ENCODE data around the gene LRRC57. TPM values are rescaled to one million over a fixed set of nuclear protein-coding genes. Genes with fewer than 3 reads are reported as not detected.

The LRRC57 gene
- total RNA-seq, 1 donor from 2014 or later: 25.3 TPM

DNA sequence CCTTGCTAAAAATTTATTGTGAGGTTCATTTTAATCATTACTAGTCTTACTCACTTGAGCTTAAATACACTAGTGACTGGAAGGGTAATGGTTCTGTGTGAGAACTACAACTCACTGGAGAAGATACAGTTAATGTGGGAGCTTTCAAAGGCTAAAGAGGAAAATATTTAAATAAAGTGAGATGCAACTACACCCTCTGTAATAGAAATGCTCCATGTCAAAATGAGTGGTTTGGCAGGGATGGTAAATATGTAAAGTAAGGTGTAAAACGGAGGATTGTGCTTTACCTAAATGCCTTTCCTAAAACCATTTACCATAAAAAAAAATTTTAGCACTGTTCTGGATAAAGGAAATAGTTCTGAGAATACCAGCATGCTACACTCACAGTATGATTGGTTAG lies 15.3 kb downstream of the LRRC57 start:
- intact Hi-C loops (cut with DNase I): no loop called here
- Histone ChIP-seq H3K4me3 (no peak overlapping the region), H3K27me3 (no peaks in the 10 kb centered on the region), H3K36me3 (peaks cover 0 to 38% of the 10 kb centered on the region in 2 donors), H3K27ac (no peak overlapping the region), H3K4me1 (no peaks in the 10 kb centered on the region), H3K9me3 (no peaks in the 10 kb centered on the region)
- no peak for DNase-seq (ENCODE audit: extremely low spot score in 2 of 2)
- TF ChIP-seq POLR2AphosphoS5 (IDR thresholded peaks at IDR 0.05; ENCODE audit: insufficient read depth in 1 of 2, low read depth in 1 of 2): no peak
- TF ChIP-seq POLR2A (IDR thresholded peaks at IDR 0.05): no peak
- TF ChIP-seq, protein P1, sequence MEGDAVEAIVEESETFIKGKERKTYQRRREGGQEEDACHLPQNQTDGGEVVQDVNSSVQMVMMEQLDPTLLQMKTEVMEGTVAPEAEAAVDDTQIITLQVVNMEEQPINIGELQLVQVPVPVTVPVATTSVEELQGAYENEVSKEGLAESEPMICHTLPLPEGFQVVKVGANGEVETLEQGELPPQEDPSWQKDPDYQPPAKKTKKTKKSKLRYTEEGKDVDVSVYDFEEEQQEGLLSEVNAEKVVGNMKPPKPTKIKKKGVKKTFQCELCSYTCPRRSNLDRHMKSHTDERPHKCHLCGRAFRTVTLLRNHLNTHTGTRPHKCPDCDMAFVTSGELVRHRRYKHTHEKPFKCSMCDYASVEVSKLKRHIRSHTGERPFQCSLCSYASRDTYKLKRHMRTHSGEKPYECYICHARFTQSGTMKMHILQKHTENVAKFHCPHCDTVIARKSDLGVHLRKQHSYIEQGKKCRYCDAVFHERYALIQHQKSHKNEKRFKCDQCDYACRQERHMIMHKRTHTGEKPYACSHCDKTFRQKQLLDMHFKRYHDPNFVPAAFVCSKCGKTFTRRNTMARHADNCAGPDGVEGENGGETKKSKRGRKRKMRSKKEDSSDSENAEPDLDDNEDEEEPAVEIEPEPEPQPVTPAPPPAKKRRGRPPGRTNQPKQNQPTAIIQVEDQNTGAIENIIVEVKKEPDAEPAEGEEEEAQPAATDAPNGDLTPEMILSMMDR (IDR thresholded peaks at IDR 0.05): no peak

GRCh38 chr15:42528970-42529369 lies 19.6 kb downstream of the LRRC57 start:
- Histone ChIP-seq H3K36me3 (peaks cover 0 to 50% of the 10 kb centered on the region in 2 donors), H3K9me3 (no peaks in the 10 kb centered on the region), H3K27me3 (no peaks in the 10 kb centered on the region), H3K4me3 (no peak overlapping the region), H3K4me1 (no peaks in the 10 kb centered on the region), H3K27ac (no peak overlapping the region)
- intact Hi-C loops (cut with DNase I): no loop called here
- TF ChIP-seq POLR2AphosphoS5 (IDR thresholded peaks at IDR 0.05; ENCODE audit: insufficient read depth in 1 of 2, low read depth in 1 of 2) (no peak), POLR2A (IDR thresholded peaks at IDR 0.05) (no peak)
- TF ChIP-seq, protein P1 (IDR thresholded peaks at IDR 0.05): no peak
- DNase-seq (ENCODE audit: extremely low spot score in 2 of 2): no peak

DNA sequence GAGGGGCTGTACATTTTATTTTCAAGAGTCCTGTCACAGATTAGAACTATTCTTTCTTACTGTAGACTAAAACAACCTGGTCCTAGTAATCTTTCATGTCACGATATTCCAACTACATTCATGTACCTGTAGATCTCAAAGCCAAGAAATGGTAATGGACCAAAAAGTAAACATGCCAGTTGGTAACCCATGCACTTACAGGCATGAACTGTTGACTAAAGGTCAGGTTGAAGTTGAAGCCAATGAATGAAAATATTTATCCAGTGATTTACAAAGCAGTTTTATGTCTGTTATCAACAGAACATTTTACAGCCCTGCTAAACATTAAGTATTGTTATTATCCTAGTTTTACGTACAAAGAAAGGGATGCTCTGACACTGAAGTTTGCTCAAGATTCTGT lies 25.3 kb downstream of the LRRC57 start:
- H3K27me3 ChIP-seq: no peaks in the 10 kb centered on the region
- H3K36me3 ChIP-seq: peaks cover 0 to 47% of the 10 kb centered on the region in 2 donors
- H3K9me3 ChIP-seq: no peaks in the 10 kb centered on the region
- no peak for DNase-seq (ENCODE audit: extremely low spot score in 2 of 2)
- TF ChIP-seq POLR2A (IDR thresholded peaks at IDR 0.05): no peak
- intact Hi-C loops (cut with DNase I): no loop called here
- H3K27ac ChIP-seq: no peak overlapping the region
- no peaks in the 10 kb centered on the region for H3K4me1 ChIP-seq
- H3K4me3 ChIP-seq: no peak overlapping the region

- TF ChIP-seq POLR2AphosphoS5 (IDR thresholded peaks at IDR 0.05; ENCODE audit: insufficient read depth in 1 of 2, low read depth in 1 of 2): peak in 1 of 2 donors; percentile 61
- TF ChIP-seq POLR2A (IDR thresholded peaks at IDR 0.05): no peak
- Histone ChIP-seq H3K4me1 (peaks cover 6% of the 10 kb centered on the region), H3K4me3 (no peak overlapping the region), H3K27ac (peak overlapping the region; percentile 63), H3K36me3 (peaks cover 0 to 25% of the 10 kb centered on the region in 2 donors), H3K27me3 (no peaks in the 10 kb centered on the region), H3K9me3 (no peaks in the 10 kb centered on the region)
- DNase-seq (ENCODE audit: extremely low spot score in 2 of 2): no peak
- intact Hi-C loops (cut with DNase I): no loop called here
Measured at GRCh38 chr15:42511007-42511391, 37.6 kb downstream of the LRRC57 start.

DNA sequence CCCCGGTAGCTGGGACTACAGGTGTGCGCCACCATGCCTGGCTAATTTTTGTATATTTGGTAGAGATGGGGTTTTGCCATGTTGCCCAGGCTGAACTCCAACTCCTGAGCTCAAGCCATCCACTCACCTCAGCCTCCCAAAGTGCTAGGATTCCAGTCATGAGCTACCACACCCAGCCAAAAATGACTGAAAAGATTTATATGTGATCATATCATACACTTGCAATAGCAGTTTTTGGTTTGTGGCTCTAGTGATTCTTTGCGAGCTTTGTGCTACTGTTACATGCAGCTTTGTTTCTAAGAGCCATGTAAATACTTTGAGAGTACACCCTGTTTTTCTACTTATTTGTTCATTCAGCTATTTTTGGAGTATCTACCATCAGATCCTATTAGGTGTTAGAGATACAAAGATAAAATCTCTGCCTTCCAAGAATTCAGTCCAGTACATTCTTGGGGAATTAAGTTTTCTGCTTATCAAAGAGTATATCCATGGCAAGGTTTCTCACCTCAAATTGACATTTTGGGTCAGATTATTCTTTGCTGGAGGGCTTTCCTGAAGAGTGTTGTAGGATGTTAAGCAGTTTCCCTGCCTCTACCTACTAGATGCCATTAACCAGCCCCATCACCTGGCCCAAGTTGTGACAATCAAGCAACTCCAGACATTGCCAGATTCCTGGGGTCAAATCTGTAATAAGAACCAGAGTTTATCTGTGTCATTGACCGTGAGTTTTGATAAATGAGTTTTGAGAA lies 38.2 kb downstream of the LRRC57 start:
- DNase-seq (ENCODE audit: extremely low spot score in 2 of 2): no peak
- TF ChIP-seq, protein P1 (IDR thresholded peaks at IDR 0.05): no peak
- TF ChIP-seq POLR2AphosphoS5 (IDR thresholded peaks at IDR 0.05; ENCODE audit: insufficient read depth in 1 of 2, low read depth in 1 of 2): no peak
- TF ChIP-seq POLR2A (IDR thresholded peaks at IDR 0.05): no peak
- peak overlapping the region; percentile 63 for H3K27ac ChIP-seq
- H3K4me3 ChIP-seq: no peak overlapping the region
- H3K27me3 ChIP-seq: no peaks in the 10 kb centered on the region
- H3K9me3 ChIP-seq: no peaks in the 10 kb centered on the region
- intact Hi-C loops (cut with DNase I): no loop called here
- H3K4me1 ChIP-seq: peaks cover 7% of the 10 kb centered on the region
- H3K36me3 ChIP-seq: peaks cover 0 to 20% of the 10 kb centered on the region in 2 donors

DNA sequence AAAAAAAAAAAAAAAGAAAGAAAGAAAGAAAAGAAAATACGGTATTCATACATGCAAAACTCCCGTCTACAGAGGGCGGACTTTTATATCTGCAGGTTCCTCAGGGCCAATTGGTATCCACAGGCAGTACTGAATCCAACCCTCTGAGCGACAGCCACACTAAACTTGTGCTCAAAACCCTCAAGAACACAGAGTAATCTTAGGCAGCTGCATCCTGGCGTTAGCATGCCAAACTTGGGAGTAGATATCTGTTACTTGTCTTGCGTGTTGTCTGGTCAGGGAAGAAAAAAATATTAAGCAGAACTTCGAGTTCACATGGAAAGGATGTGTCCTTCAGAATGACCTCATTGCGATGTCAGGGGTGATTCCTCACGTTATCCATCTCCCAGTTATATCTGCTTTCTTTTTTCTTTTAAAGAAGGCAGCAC lies 40.3 kb downstream of the LRRC57 start:
- no peaks in the 10 kb centered on the region for H3K9me3 ChIP-seq
- H3K4me3 ChIP-seq: no peak overlapping the region
- peaks cover 0 to under 1% of the 10 kb centered on the region in 2 donors for H3K36me3 ChIP-seq
- no peak for DNase-seq (ENCODE audit: extremely low spot score in 2 of 2)
- H3K27me3 ChIP-seq: no peaks in the 10 kb centered on the region
- peaks cover 22% of the 10 kb centered on the region for H3K4me1 ChIP-seq
- TF ChIP-seq, protein P1 (IDR thresholded peaks at IDR 0.05): no peak
- TF ChIP-seq POLR2A (IDR thresholded peaks at IDR 0.05) (no peak), POLR2AphosphoS5 (IDR thresholded peaks at IDR 0.05; ENCODE audit: insufficient read depth in 1 of 2, low read depth in 1 of 2) (no peak)
- intact Hi-C loops (cut with DNase I): no loop called here
- H3K27ac ChIP-seq: no peak overlapping the region

All from vagina (tissue), 2 donors.